DMS 273 (cell line): ENCODE results near the gene KCP.

Experiments used
- DNase-seq: peaks from one replicate; lab custom pipeline; 2025; ENCODE audit not compliant: unreplicated experiment; lab: John Stamatoyannopoulos, UW

KCP gene

GRCh38 chr7:128876586-128876977 lies 33.9 kb downstream of the KCP start:
- DNase-seq, result no peak

- no peak for DNase-seq
These were observed 34.4 kb downstream of the KCP start for GRCh38 chr7:128876127-128876526.

- DNase-seq, result no peak
These were observed 35.0 kb downstream of the KCP start for GRCh38 chr7:128875523-128875948.

GRCh38 chr7:128874140-128875031 lies 36.1 kb downstream of the KCP start:
- peak; percentile 41 for DNase-seq

- no peak for DNase-seq
These were observed 37.3 kb downstream of the KCP start for GRCh38 chr7:128873234-128873633.

- DNase-seq, result peak; percentile 49
These were observed 38.1 kb downstream of the KCP start for GRCh38 chr7:128872394-128872824.

GRCh38 chr7:128871050-128871449 lies 39.5 kb downstream of the KCP start:
- DNase-seq, result no peak

GRCh38 chr7:128869944-128870285 lies 40.6 kb downstream of the KCP start:
- DNase-seq, result no peak

GRCh38 chr7:128869138-128869943 lies 41.2 kb downstream of the KCP start:
- peak; percentile 86 for DNase-seq

GRCh38 chr7:128868624-128869137 lies 41.8 kb downstream of the KCP start:
- peak; percentile 84 for DNase-seq

GRCh38 chr7:128867842-128868623 lies 42.5 kb downstream of the KCP start:
- DNase-seq, result peak; percentile 96

GRCh38 chr7:128867241-128867640 lies 43.3 kb downstream of the KCP start:
- no peak for DNase-seq

GRCh38 chr7:128865996-128866877 lies 44.3 kb downstream of the KCP start:
- DNase-seq, result no peak

GRCh38 chr7:128865303-128865702 lies 45.2 kb downstream of the KCP start:
- DNase-seq, result no peak

GRCh38 chr7:128863433-128863989 lies 47.0 kb downstream of the KCP start:
- DNase-seq, result peak; percentile 93

- DNase-seq, result peak; percentile 99
These were observed 47.7 kb downstream of the KCP start, which contains the start of gene ATP6V1F for GRCh38 chr7:128862571-128863432. ATP6V1F (plus strand) TSS chr7:128862856; CDS start chr7:128862905, 49 bp downstream.

GRCh38 chr7:128861957-128862570 lies 48.4 kb downstream of the KCP start:
- DNase-seq, result no peak
